ENCODE data around the gene DHX57. TPM values are rescaled to one million over a fixed set of nuclear protein-coding genes. Genes with fewer than 3 reads are reported as not detected.

Gene DHX57
- total and polyA plus RNA-seq, 2 experiments from 2014 or later, result 13.3 to 32.9 TPM

- Histone ChIP-seq H3K36me3 (ENCODE audit: insufficient read depth) (peaks cover 40% of the 10 kb centered on the region), H2AFZ (peak within 1 kb of the TSS; percentile 85), H4K20me1 (replicated peaks; ENCODE audit: insufficient read depth) (peaks cover 34% of the 10 kb centered on the region), H3F3A (replicated peaks; ENCODE audit: low read depth) (peaks cover 44% of the 10 kb centered on the region), H3K9me2 (ENCODE audit: insufficient read depth) (no peaks in the 10 kb centered on the region), H3K27ac (ENCODE audit: low read depth) (peak within 1 kb of the TSS; percentile 98), H3K27me3 (ENCODE audit: insufficient read depth) (no peaks in the 10 kb centered on the region), H3K4me2 (peak within 1 kb of the TSS; percentile 98), H3K4me3 (peak within 1 kb of the TSS; percentile 99), H3K4me1 (ENCODE audit: insufficient read depth) (peaks cover 12% of the 10 kb centered on the region), H3K79me2 (replicated peaks; ENCODE audit: insufficient read depth) (peaks cover 51% of the 10 kb centered on the region)
- H3K9me3 Mint-ChIP-seq, result peaks cover 6% of the 10 kb centered on the region; the same call in 2 of the 3 replicates
- peak; percentile 90 for ATAC-seq
- peaks cover 25% of the 10 kb centered on the region for H3K27me3 Mint-ChIP-seq (ENCODE audit: insufficient read depth, low read depth, poor library complexity)
- H3K27ac Mint-ChIP-seq, result peak within 1 kb of the TSS; percentile 100
- H3K36me3 Mint-ChIP-seq (ENCODE audit: low read depth), result peaks cover 52% of the 10 kb centered on the region
- no peak for TF ChIP-seq JUNB (IDR thresholded peaks at IDR 0.05; ENCODE audit: unreplicated experiment)
- no peak for TF ChIP-seq STAT1 (IDR thresholded peaks at IDR 0.05; ENCODE audit: unreplicated experiment)
- TF ChIP-seq EZH2phosphoT487 (IDR thresholded peaks at IDR 0.05; ENCODE audit: unreplicated experiment), result no peak
- peak; percentile 39 for TF ChIP-seq REST (IDR thresholded peaks at IDR 0.05; ENCODE audit: unreplicated experiment)
- TF ChIP-seq, protein P1, sequence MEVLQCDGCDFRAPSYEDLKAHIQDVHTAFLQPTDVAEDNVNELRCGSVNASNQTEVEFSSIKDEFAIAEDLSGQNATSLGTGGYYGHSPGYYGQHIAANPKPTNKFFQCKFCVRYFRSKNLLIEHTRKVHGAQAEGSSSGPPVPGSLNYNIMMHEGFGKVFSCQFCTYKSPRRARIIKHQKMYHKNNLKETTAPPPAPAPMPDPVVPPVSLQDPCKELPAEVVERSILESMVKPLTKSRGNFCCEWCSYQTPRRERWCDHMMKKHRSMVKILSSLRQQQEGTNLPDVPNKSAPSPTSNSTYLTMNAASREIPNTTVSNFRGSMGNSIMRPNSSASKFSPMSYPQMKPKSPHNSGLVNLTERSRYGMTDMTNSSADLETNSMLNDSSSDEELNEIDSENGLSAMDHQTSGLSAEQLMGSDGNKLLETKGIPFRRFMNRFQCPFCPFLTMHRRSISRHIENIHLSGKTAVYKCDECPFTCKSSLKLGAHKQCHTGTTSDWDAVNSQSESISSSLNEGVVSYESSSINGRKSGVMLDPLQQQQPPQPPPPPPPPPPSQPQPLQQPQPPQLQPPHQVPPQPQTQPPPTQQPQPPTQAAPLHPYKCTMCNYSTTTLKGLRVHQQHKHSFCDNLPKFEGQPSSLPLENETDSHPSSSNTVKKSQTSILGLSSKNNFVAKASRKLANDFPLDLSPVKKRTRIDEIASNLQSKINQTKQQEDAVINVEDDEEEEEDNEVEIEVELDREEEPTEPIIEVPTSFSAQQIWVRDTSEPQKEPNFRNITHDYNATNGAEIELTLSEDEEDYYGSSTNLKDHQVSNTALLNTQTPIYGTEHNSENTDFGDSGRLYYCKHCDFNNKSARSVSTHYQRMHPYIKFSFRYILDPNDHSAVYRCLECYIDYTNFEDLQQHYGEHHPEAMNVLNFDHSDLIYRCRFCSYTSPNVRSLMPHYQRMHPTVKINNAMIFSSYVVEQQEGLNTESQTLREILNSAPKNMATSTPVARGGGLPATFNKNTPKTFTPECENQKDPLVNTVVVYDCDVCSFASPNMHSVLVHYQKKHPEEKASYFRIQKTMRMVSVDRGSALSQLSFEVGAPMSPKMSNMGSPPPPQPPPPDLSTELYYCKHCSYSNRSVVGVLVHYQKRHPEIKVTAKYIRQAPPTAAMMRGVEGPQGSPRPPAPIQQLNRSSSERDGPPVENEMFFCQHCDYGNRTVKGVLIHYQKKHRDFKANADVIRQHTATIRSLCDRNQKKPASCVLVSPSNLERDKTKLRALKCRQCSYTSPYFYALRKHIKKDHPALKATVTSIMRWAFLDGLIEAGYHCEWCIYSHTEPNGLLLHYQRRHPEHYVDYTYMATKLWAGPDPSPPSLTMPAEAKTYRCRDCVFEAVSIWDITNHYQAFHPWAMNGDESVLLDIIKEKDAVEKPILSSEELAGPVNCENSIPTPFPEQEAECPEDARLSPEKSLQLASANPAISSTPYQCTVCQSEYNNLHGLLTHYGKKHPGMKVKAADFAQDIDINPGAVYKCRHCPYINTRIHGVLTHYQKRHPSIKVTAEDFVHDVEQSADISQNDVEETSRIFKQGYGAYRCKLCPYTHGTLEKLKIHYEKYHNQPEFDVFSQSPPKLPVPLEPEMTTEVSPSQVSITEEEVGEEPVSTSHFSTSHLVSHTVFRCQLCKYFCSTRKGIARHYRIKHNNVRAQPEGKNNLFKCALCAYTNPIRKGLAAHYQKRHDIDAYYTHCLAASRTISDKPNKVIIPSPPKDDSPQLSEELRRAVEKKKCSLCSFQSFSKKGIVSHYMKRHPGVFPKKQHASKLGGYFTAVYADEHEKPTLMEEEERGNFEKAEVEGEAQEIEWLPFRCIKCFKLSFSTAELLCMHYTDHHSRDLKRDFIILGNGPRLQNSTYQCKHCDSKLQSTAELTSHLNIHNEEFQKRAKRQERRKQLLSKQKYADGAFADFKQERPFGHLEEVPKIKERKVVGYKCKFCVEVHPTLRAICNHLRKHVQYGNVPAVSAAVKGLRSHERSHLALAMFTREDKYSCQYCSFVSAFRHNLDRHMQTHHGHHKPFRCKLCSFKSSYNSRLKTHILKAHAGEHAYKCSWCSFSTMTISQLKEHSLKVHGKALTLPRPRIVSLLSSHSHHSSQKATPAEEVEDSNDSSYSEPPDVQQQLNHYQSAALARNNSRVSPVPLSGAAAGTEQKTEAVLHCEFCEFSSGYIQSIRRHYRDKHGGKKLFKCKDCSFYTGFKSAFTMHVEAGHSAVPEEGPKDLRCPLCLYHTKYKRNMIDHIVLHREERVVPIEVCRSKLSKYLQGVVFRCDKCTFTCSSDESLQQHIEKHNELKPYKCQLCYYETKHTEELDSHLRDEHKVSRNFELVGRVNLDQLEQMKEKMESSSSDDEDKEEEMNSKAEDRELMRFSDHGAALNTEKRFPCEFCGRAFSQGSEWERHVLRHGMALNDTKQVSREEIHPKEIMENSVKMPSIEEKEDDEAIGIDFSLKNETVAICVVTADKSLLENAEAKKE (CRISPR knock-in tag; IDR thresholded peaks at IDR 0.05), result no peak
- TF ChIP-seq ZNF114 (CRISPR knock-in tag; IDR thresholded peaks at IDR 0.05), result peak; percentile 96; the same call in 1 of the 2 replicates
- TF ChIP-seq, protein P2, sequence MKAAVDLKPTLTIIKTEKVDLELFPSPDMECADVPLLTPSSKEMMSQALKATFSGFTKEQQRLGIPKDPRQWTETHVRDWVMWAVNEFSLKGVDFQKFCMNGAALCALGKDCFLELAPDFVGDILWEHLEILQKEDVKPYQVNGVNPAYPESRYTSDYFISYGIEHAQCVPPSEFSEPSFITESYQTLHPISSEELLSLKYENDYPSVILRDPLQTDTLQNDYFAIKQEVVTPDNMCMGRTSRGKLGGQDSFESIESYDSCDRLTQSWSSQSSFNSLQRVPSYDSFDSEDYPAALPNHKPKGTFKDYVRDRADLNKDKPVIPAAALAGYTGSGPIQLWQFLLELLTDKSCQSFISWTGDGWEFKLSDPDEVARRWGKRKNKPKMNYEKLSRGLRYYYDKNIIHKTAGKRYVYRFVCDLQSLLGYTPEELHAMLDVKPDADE (IDR thresholded peaks at IDR 0.05), result peak; percentile 84
- TF ChIP-seq NANOG (IDR thresholded peaks at IDR 0.05; ENCODE audit: borderline replicate concordance), result no peak
- no peak for TF ChIP-seq CTCF (conservative IDR thresholded peaks at IDR 0.05; ENCODE audit: low read depth in 2 of 2)
- no peak for TF ChIP-seq ZNF331 (CRISPR knock-in tag; IDR thresholded peaks at IDR 0.05; ENCODE audit: low read depth)
- no peak for TF ChIP-seq EZH2 (IDR thresholded peaks at IDR 0.05; ENCODE audit: low read depth, unreplicated experiment)
- peak; percentile 100 for TF ChIP-seq POLR2AphosphoS5 (IDR thresholded peaks at IDR 0.05; ENCODE audit: low read depth)
- peak; percentile 83 for TF ChIP-seq CREB1 (CRISPR knock-in tag; IDR thresholded peaks at IDR 0.05; ENCODE audit: low read depth)
- peaks cover 39% of the 10 kb centered on the region for H3K4me1 Mint-ChIP-seq
- DNase-seq (ENCODE audit: low spot score), result peak; percentile 100
- peak within 1 kb of the TSS; percentile 98 for H3K4me3 Mint-ChIP-seq
Measured at GRCh38 chr2:38750891-38751595, 124.7 kb downstream of the DHX57 start, which contains the start of gene SRSF7. Gene SRSF7, minus strand, starts transcription at chr2:38751361. Its CDS starts 105 bp downstream, at chr2:38751256.

All from GM23338 (cell line).